Measurements from ENCODE around the gene PTK6. TPM values are rescaled to one million over a fixed set of nuclear protein-coding genes. Genes with fewer than 3 reads are reported as not detected.

The PTK6 gene
- total and polyA plus RNA-seq, 2 donors (not counting 1 experiment from before 2014, with no cell fraction given), result 0.86 to 2.3 TPM

GRCh38 chr20:63519668-63520503 lies 17.3 kb downstream of the PTK6 start:
- peak overlapping the region; percentile 96 for H2AFZ ChIP-seq (ENCODE audit: insufficient read depth, low read depth, low read length, poor library complexity, severe bottlenecking)
- H3K27ac ChIP-seq (ENCODE audit: low read length in 2 of 2), result peak overlapping the region in 1 of 2 donors; percentile 76
- intact Hi-C loops (cut with micrococcal nuclease), result loop anchor here (1.0 to 2.0 kb wide), 8 partner anchors 17 to 437 kb away; partner anchors contain the start of genes ARFRP1, EEF1A2, PTK6 and RTEL1
- peaks cover 15% of the 10 kb centered on the region for H3K79me2 ChIP-seq (ENCODE audit: control insufficient read depth, insufficient read depth, low read length)
- H3K4me3 ChIP-seq (ENCODE audit: control extremely low read depth in 1 of 5, extremely low read depth in 1 of 5, insufficient read depth in 1 of 5, low read depth in 2 of 5, low read length in 4 of 5), result peak overlapping the region; percentile 21 to 79 (median 74)
- peak overlapping the region; percentile 84 for H3K9ac ChIP-seq (ENCODE audit: low read length)
- TF ChIP-seq, protein P1, sequence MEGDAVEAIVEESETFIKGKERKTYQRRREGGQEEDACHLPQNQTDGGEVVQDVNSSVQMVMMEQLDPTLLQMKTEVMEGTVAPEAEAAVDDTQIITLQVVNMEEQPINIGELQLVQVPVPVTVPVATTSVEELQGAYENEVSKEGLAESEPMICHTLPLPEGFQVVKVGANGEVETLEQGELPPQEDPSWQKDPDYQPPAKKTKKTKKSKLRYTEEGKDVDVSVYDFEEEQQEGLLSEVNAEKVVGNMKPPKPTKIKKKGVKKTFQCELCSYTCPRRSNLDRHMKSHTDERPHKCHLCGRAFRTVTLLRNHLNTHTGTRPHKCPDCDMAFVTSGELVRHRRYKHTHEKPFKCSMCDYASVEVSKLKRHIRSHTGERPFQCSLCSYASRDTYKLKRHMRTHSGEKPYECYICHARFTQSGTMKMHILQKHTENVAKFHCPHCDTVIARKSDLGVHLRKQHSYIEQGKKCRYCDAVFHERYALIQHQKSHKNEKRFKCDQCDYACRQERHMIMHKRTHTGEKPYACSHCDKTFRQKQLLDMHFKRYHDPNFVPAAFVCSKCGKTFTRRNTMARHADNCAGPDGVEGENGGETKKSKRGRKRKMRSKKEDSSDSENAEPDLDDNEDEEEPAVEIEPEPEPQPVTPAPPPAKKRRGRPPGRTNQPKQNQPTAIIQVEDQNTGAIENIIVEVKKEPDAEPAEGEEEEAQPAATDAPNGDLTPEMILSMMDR (IDR thresholded peaks at IDR 0.05), result peak; percentile 15
- TF ChIP-seq EZH2 (IDR thresholded peaks at IDR 0.05; ENCODE audit: borderline replicate concordance, insufficient read depth, low read depth, low read length, poor library complexity, severe bottlenecking), result no peak
- POLR2A ChIA-PET, result interaction anchor here (1.0 to 2.6 kb wide), 9 partner anchors 10 to 542 kb away, joined by 3 to 42 read pairs (median 6); partner anchors contain the start of genes GMEB2, LIME1, PRPF6 and PTK6
- H3K4me1 Mint-ChIP-seq, result peaks cover 25% of the 10 kb centered on the region
- H3K9me3 Mint-ChIP-seq (ENCODE audit: insufficient read depth), result no peaks in the 10 kb centered on the region
- peaks cover 0 to 10% (median 3%) of the 10 kb centered on the region in 4 experiments for H3K27me3 ChIP-seq (replicated peaks in 1 of 4; ENCODE audit: control extremely low read depth in 1 of 4, control insufficient read depth in 3 of 4, insufficient read depth in 4 of 4, low read length in 3 of 4)
- H3K27me3 Mint-ChIP-seq, result peaks cover 4% of the 10 kb centered on the region
- CTCF ChIA-PET, result interaction anchor here (1.0 to 3.8 kb wide), 5 partner anchors 15 to 454 kb away, joined by 3 to 25 read pairs (median 8); partner anchors contain the start of gene PTK6
- H3K36me3 ChIP-seq (replicated peaks in 1 of 2; ENCODE audit: control extremely low read depth in 1 of 2, control insufficient read depth in 1 of 2, extremely low read depth in 1 of 2, insufficient read depth in 2 of 2, low read length in 1 of 2), result peaks cover 0 to 7% of the 10 kb centered on the region in 2 experiments
- H3K4me3 Mint-ChIP-seq, result peak overlapping the region; percentile 84
- peaks cover 0 to 18% (median 4%) of the 10 kb centered on the region in 3 donors for H3K9me3 ChIP-seq (ENCODE audit: control extremely low read depth in 1 of 3, control insufficient read depth in 2 of 3, insufficient read depth in 1 of 3, low read length in 2 of 3)
- WGBS (ENCODE audit: insufficient coverage), result 1% methylated on average over 61 of the region's 72 CpGs
- H3K4me2 ChIP-seq (replicated peaks; ENCODE audit: low read depth, low read length, poor library complexity, severe bottlenecking), result peak overlapping the region; percentile 94
- peaks cover 29% of the 10 kb centered on the region for H4K20me1 ChIP-seq (ENCODE audit: control insufficient read depth, insufficient read depth, low read length, poor library complexity, severe bottlenecking)
- ATAC-seq (ENCODE audit: low read depth), result peak; percentile 57
- H3K27ac Mint-ChIP-seq, result peak overlapping the region; percentile 84
- DNase-seq, result no peak
- H3K4me1 ChIP-seq (ENCODE audit: control insufficient read depth in 2 of 2, insufficient read depth in 2 of 2, low read length in 2 of 2), result peaks cover 16 to 23% of the 10 kb centered on the region in 2 donors
